Trophoblast cell (in vitro differentiated cells and primary cell): ENCODE results near the gene CHRNA5.

Experiments used
- DNase-seq, 2 donors: peaks; one replicate each; pipeline ENCODE4 v3.0.0-alpha.2; 2016
- H2AFZ ChIP-seq: 2 replicates; pipeline ENCODE4 v1.6.1; 2013; ENCODE audit warnings: low read length, moderate library complexity, mild to moderate bottlenecking; ENCODE audit not compliant: insufficient read depth, poor library complexity
- H2AK5ac ChIP-seq: 2 replicates; pipeline ENCODE4 v1.6.1; 2013; ENCODE audit warnings: mild to moderate bottlenecking, low read length
- H2BK120ac ChIP-seq: 2 replicates; pipeline ENCODE4 v1.6.1; 2013; ENCODE audit warnings: low read length, mild to moderate bottlenecking, moderate library complexity; ENCODE audit not compliant: insufficient read depth, poor library complexity
- H2BK12ac ChIP-seq: 2 replicates; pipeline ENCODE4 v1.6.1; 2013; ENCODE audit warnings: mild to moderate bottlenecking, low read length, moderate library complexity
- H2BK5ac ChIP-seq: 2 replicates; pipeline ENCODE4 v1.6.1; 2013; ENCODE audit warnings: low read length, low read depth, moderate library complexity, mild to moderate bottlenecking; ENCODE audit not compliant: poor library complexity
- H3K14ac ChIP-seq: 2 replicates; pipeline ENCODE4 v1.6.1; 2013; ENCODE audit warnings: mild to moderate bottlenecking, low read length
- H3K18ac ChIP-seq: 2 replicates; pipeline ENCODE4 v1.6.1; 2013; ENCODE audit warnings: mild to moderate bottlenecking, low read length
- H3K23ac ChIP-seq: 2 replicates; pipeline ENCODE4 v1.6.1; 2013; ENCODE audit warnings: low read length
- H3K27ac ChIP-seq: 2 replicates; pipeline ENCODE4 v1.5.1; 2013; ENCODE audit warnings: low read depth, mild to moderate bottlenecking, inconsistent platforms, low read length, moderate library complexity
- H3K27me3 ChIP-seq: 2 replicates; pipeline ENCODE4 v1.6.1; 2013; ENCODE audit warnings: inconsistent platforms, mild to moderate bottlenecking, low read length, moderate library complexity; ENCODE audit not compliant: insufficient read depth
- H3K36me3 ChIP-seq, 2 experiments: 1 replicate in 1 of 2; 2 replicates in 1 of 2; pipeline ENCODE4 v1.6.1; 2013; ENCODE audit warnings: low read length in 2 of 2, mild to moderate bottlenecking in 2 of 2, moderate library complexity in 1 of 2; ENCODE audit not compliant: insufficient read depth in 2 of 2, control insufficient read depth in 1 of 2
- H3K4ac ChIP-seq: 2 replicates; pipeline ENCODE4 v1.6.1; 2013; ENCODE audit warnings: low read depth, mild to moderate bottlenecking, low read length, moderate library complexity
- H3K4me1 ChIP-seq, 2 experiments: 1 replicate in 1 of 2; 2 replicates in 1 of 2; pipeline ENCODE4 v1.6.1; 2013; ENCODE audit warnings: low read length in 2 of 2, mild to moderate bottlenecking in 2 of 2, moderate library complexity in 1 of 2; ENCODE audit not compliant: insufficient read depth in 2 of 2, control insufficient read depth in 1 of 2
- H3K4me2 ChIP-seq: 2 replicates; pipeline ENCODE4 v1.6.1; 2013; ENCODE audit warnings: inconsistent platforms, mild to moderate bottlenecking, low read length, moderate library complexity
- H3K4me3 ChIP-seq: 2 replicates; pipeline ENCODE4 v1.5.1; 2013; ENCODE audit warnings: mild to moderate bottlenecking, low read depth, low read length, inconsistent platforms
- H3K79me1 ChIP-seq: one replicate; pipeline ENCODE4 v1.6.1; 2013; ENCODE audit warnings: low read length
- H3K79me2 ChIP-seq: 2 replicates; pipeline ENCODE4 v1.6.1; 2013; ENCODE audit warnings: low read length, mild to moderate bottlenecking; ENCODE audit not compliant: control insufficient read depth, insufficient read depth, poor library complexity
- H3K9ac ChIP-seq: 2 replicates; pipeline ENCODE4 v1.6.1; 2013; ENCODE audit warnings: mild to moderate bottlenecking, low read length
- H3K9me3 ChIP-seq: 2 replicates; pipeline ENCODE4 v1.6.1; 2013; ENCODE audit warnings: low read depth, mild to moderate bottlenecking, control low read depth, inconsistent platforms, low read length; ENCODE audit not compliant: insufficient read depth
- H4K12ac ChIP-seq: 2 replicates; pipeline ENCODE4 v1.6.1; 2013; ENCODE audit warnings: low read depth, mild to moderate bottlenecking, low read length, moderate library complexity
- H4K8ac ChIP-seq: 2 replicates; pipeline ENCODE4 v1.6.1; 2013; ENCODE audit warnings: low read depth, mild to moderate bottlenecking, low read length, moderate library complexity
- H4K91ac ChIP-seq: one replicate; pipeline ENCODE4 v1.6.1; 2013; ENCODE audit warnings: low read depth, mild to moderate bottlenecking, low read length, moderate library complexity
- WGBS: extraction: QIAGEN DNeasy Blood & Tissue Kit; methylation state at CpG from one replicate; pipeline ENCODE4 v1.1.7; 2013; ENCODE audit warnings: missing lambda C conversion rate; ENCODE audit not compliant: insufficient read length, insufficient coverage; ENCODE audit errors: extremely low coverage; 5-methylcytosine and 5-hydroxymethylcytosine counted together

The CHRNA5 gene

DNA sequence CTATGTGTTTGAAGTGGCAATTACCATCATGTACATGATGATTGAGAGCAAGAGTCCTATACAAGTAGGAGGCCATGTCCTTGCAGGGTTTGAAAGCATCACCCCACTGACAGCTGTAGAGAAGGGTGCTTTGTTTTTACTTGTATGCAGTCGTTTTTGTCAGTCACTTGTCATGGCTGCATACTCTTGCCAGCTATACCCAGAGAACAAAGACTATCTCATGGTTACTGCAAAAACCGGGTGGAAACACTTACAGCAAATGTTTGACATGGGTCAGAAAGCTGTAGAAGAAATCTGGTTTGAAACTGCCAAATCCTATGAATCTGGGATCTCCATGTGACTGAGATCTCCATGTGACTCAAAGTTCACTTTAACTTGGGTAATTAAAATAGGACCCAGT lies 32.0 kb upstream of the CHRNA5 start:
- H4K91ac ChIP-seq: no peak overlapping the region
- WGBS: no CpG with 5 or more reads among the region's 2 CpGs
- no peak overlapping the region for H3K4me3 ChIP-seq
- H2AK5ac ChIP-seq: no peak overlapping the region
- peak overlapping the region; percentile 80 for H3K23ac ChIP-seq
- H4K12ac ChIP-seq: no peak overlapping the region
- H3K9me3 ChIP-seq: no peaks in the 10 kb centered on the region
- no peak overlapping the region for H3K9ac ChIP-seq
- no peaks in the 10 kb centered on the region for H3K4me1 ChIP-seq
- H3K36me3 ChIP-seq: no peaks in the 10 kb centered on the region
- H2AFZ ChIP-seq: no peak overlapping the region
- H3K79me1 ChIP-seq: no peaks in the 10 kb centered on the region
- H4K8ac ChIP-seq: no peak overlapping the region
- no peak overlapping the region for H3K4me2 ChIP-seq
- no peak for DNase-seq
- H3K27ac ChIP-seq: no peak overlapping the region
- H3K4ac ChIP-seq: no peak overlapping the region
- no peak overlapping the region for H2BK120ac ChIP-seq
- no peak overlapping the region for H3K18ac ChIP-seq
- H2BK12ac ChIP-seq: no peak overlapping the region
- no peaks in the 10 kb centered on the region for H3K79me2 ChIP-seq
- H3K14ac ChIP-seq: no peak overlapping the region
- no peak overlapping the region for H2BK5ac ChIP-seq
- no peaks in the 10 kb centered on the region for H3K27me3 ChIP-seq

DNA sequence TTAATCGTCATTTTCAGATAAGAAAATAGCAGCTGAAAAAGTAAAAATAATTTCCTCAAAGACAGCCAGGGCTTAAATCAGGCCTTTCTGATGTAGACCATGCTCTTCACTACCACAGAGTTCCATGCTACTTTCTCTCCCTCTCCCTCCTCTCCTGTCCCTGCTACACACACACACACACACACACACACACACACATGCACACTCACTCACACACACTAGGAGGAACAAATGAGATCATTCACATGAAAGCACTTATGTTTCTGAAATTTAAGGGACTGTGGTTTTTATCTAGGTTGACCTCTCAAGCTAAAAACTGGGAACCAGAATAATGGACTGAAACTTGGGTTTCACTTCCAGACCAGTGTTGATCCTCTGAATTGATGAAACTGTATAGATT lies 29.2 kb upstream of the CHRNA5 start:
- no peaks in the 10 kb centered on the region for H3K9me3 ChIP-seq
- H2BK5ac ChIP-seq: no peak overlapping the region
- no peak overlapping the region for H4K12ac ChIP-seq
- H2BK12ac ChIP-seq: no peak overlapping the region
- DNase-seq: no peak
- H3K79me2 ChIP-seq: peaks cover 4% of the 10 kb centered on the region
- no peak overlapping the region for H3K23ac ChIP-seq
- H3K4me3 ChIP-seq: no peak overlapping the region
- no CpG with 5 or more reads among the region's 1 CpG for WGBS
- H3K79me1 ChIP-seq: peaks cover 5% of the 10 kb centered on the region
- H3K18ac ChIP-seq: no peak overlapping the region
- H3K14ac ChIP-seq: no peak overlapping the region
- H3K27ac ChIP-seq: no peak overlapping the region
- H3K9ac ChIP-seq: no peak overlapping the region
- no peak overlapping the region for H2BK120ac ChIP-seq
- no peaks in the 10 kb centered on the region for H3K27me3 ChIP-seq
- no peak overlapping the region for H2AFZ ChIP-seq
- H4K8ac ChIP-seq: no peak overlapping the region
- H3K36me3 ChIP-seq: no peaks in the 10 kb centered on the region
- no peak overlapping the region for H2AK5ac ChIP-seq
- H4K91ac ChIP-seq: no peak overlapping the region
- H3K4ac ChIP-seq: no peak overlapping the region
- no peak overlapping the region for H3K4me2 ChIP-seq
- no peaks in the 10 kb centered on the region for H3K4me1 ChIP-seq

DNA sequence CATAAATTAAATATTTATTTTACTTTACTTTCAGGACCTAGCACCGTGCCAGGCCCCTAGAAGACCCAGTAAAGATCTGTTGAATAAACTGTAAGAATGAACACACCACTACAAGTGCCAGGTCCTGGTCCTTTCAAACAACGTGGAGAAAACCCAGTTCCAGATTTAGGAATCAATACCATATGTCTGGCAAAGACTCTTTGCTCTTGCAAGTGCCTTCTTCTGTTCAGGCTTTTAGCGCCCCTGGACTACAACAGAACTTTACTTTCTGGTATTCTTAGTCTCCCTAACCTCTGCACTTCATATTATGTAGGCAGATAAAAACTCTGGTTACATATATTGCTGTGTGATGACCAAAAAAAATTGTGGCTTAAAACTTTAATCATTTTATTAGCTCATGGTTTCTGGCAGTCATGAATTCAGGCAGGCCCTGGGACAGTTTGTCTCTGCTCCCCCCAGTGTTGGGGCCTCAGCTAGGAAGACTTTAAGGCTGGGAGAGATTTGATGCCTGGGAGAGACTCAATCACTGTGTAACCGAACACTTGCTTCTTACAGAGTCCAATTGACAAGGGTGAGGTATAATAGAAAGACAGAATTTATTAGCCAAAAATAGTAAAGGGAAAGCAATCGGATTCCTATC lies 27.9 kb upstream of the CHRNA5 start:
- Histone ChIP-seq H2BK12ac (no peak overlapping the region), H3K4me2 (no peak overlapping the region), H2AFZ (no peak overlapping the region), H3K18ac (no peak overlapping the region), H3K4me1 (no peaks in the 10 kb centered on the region), H3K27me3 (no peaks in the 10 kb centered on the region), H3K79me2 (peaks cover 5% of the 10 kb centered on the region), H4K12ac (no peak overlapping the region), H3K27ac (no peak overlapping the region), H2BK5ac (no peak overlapping the region), H3K4ac (no peak overlapping the region), H3K9ac (no peak overlapping the region), H4K8ac (no peak overlapping the region), H2AK5ac (no peak overlapping the region), H4K91ac (no peak overlapping the region), H3K9me3 (no peaks in the 10 kb centered on the region), H3K79me1 (peaks cover 5% of the 10 kb centered on the region), H2BK120ac (no peak overlapping the region), H3K23ac (no peak overlapping the region), H3K36me3 (no peaks in the 10 kb centered on the region), H3K4me3 (no peak overlapping the region), H3K14ac (no peak overlapping the region)
- WGBS: no CpG with 5 or more reads among the region's 5 CpGs
- no peak for DNase-seq

DNA sequence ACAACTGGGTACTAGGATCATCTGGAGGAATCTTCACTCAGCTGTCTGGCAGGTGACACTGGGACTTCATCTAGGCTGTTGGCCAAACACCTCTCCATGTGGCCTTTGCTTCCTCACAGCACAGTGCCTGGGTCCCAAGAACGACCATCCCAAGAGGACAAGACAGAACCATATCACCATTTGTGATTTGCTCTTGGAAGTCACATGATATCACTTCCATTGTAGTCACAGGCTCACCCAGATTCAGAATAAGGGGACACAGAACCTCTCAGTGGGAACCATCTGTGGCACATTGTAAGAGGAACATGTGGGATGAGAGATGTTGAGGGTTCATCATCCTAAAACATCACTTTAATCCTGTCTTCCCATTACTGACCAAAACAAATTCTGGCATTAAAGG lies 27.0 kb upstream of the CHRNA5 start:
- H4K8ac ChIP-seq: no peak overlapping the region
- H3K79me1 ChIP-seq: peaks cover 5% of the 10 kb centered on the region
- no peak overlapping the region for H3K4me2 ChIP-seq
- H2BK12ac ChIP-seq: no peak overlapping the region
- H4K91ac ChIP-seq: no peak overlapping the region
- H3K79me2 ChIP-seq: peaks cover 5% of the 10 kb centered on the region
- H3K9ac ChIP-seq: no peak overlapping the region
- no peak overlapping the region for H3K14ac ChIP-seq
- no peak overlapping the region for H2BK5ac ChIP-seq
- H3K23ac ChIP-seq: no peak overlapping the region
- H3K4me1 ChIP-seq: no peaks in the 10 kb centered on the region
- no CpG with 5 or more reads among the region's 1 CpG for WGBS
- H3K4ac ChIP-seq: no peak overlapping the region
- no peak overlapping the region for H3K18ac ChIP-seq
- H3K27me3 ChIP-seq: no peaks in the 10 kb centered on the region
- no peak overlapping the region for H2AK5ac ChIP-seq
- H4K12ac ChIP-seq: no peak overlapping the region
- H3K27ac ChIP-seq: no peak overlapping the region
- no peak overlapping the region for H2AFZ ChIP-seq
- DNase-seq: no peak
- H3K9me3 ChIP-seq: no peaks in the 10 kb centered on the region
- H3K36me3 ChIP-seq: peaks cover 3 to 7% of the 10 kb centered on the region in 2 experiments
- no peak overlapping the region for H2BK120ac ChIP-seq
- no peak overlapping the region for H3K4me3 ChIP-seq
